Measurements from ENCODE around the gene ADAMTS13.

DNA sequence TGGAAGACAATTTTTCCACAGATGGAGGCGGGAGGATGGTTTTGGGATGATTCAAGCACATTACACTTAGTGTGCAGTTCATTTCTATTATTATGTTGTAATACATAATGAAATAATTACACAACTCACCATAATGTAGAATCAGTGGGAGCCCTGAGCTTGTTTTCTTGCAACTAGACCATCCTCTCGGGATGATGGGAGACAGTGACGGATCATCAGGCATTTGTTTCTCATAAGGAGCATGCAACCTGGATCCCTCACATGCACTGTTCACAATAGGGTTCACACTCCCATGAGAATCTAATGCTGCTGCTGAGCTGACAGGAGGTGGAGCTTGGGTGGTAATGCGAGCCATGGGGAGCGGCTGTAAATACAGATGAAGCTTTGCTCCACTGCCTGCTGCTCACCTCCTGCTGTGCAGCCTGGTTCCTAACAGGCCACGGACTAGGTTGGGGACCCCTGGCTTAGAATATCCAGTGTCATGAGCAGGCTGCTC lies 44.4 kb upstream of the ADAMTS13 start:
- TF ChIP-seq, protein P1, sequence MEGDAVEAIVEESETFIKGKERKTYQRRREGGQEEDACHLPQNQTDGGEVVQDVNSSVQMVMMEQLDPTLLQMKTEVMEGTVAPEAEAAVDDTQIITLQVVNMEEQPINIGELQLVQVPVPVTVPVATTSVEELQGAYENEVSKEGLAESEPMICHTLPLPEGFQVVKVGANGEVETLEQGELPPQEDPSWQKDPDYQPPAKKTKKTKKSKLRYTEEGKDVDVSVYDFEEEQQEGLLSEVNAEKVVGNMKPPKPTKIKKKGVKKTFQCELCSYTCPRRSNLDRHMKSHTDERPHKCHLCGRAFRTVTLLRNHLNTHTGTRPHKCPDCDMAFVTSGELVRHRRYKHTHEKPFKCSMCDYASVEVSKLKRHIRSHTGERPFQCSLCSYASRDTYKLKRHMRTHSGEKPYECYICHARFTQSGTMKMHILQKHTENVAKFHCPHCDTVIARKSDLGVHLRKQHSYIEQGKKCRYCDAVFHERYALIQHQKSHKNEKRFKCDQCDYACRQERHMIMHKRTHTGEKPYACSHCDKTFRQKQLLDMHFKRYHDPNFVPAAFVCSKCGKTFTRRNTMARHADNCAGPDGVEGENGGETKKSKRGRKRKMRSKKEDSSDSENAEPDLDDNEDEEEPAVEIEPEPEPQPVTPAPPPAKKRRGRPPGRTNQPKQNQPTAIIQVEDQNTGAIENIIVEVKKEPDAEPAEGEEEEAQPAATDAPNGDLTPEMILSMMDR (IDR thresholded peaks at IDR 0.05 in 4 of 5, conservative IDR thresholded peaks at IDR 0.05 in 1 of 5): no peak
- TF ChIP-seq POLR2A (IDR thresholded peaks at IDR 0.05): no peak
